ENCODE measurements around the gene BBX. TPM values are rescaled to one million over a fixed set of nuclear protein-coding genes. Genes with fewer than 3 reads are reported as not detected.
A peak's percentile ranks its signal among the peaks of the same experiment; 100 is the strongest.

BBX gene
- total RNA-seq, 1 donor from 2014 or later, result 28.6 TPM

DNA sequence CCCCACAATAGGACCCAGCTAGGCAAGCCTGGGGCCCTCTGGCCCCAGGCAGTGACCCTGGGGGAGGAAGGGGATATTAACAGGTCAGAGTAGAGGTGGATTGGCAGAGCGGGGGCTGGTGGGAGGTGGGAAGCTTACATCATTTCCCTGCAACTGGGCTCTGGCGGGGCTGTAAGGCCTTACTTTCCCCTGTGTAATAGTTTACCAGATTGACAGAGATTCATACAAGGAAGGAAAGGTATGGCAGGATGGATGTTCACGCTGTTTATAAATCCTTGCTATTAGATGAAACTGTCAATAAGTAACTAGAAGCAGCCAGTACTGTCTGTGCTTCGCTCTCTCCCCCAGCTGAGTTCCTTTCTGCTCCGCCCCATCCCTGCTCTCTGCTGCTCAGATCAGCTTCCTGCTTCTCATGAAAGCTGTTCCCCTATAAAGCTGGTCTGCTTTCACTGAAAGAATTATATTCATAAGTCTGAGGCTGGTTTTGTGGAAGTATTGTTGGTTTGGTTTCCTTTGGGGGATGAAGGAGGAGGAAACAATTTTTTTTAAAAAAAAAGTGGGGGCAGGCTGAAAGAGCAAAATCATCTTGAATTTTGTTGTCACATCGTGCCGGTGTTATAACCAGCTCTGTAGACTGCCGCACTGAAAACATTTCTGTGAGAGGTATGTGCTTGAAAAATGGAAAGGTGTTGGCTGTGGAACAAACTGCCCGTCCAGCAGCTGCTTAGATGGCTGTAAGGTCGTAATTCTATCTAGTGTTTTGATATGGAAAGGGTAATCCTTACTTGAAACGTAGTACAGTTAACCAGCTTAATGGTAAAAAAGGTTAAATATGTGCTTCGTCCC is 76.4 kb downstream of the BBX start:
- peak; percentile 66 to 82 for DNase-seq (ENCODE audit: low read depth in 2 of 2)

DNA sequence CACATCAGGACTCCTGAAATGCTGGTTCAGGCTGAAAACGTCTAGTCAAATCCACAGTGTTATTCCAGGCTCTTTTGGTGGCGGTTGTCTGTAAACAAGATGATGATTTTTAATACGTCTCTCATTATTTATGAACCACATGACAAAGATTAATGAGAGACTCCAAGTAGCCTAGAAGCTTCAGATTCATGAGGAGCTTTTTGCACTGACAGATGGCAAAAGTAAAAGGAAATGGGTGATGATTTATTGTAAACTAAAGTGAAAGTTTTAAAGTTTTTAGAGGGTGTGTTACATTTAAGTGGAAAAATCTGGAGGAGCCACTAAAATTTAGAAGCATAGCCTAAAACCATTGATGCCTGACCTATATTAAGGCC is 77.0 kb downstream of the BBX start:
- DNase-seq (ENCODE audit: low read depth in 2 of 2), result peak in 1 of 2 donors; percentile 45

DNA sequence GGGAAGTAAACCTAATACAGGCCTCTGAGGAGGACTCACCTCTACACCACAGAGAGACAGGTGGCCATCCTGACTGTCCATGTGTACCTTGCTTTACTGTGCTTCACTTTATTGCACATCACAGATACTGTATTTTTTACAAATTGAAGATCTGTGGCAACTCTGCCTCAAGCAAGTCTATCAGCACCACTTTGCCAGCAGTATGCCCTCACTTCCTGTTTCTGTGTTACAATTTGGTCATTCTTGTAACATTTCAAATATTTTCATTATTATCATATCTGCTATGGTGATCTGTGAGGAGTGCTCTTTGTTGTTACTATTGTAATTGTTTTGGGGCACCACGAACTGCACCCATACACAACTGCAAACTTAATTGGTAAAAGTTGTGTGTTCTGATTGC is 78.0 kb downstream of the BBX start:
- peak in 1 of 2 donors; percentile 16 for DNase-seq (ENCODE audit: low read depth in 2 of 2)

DNA sequence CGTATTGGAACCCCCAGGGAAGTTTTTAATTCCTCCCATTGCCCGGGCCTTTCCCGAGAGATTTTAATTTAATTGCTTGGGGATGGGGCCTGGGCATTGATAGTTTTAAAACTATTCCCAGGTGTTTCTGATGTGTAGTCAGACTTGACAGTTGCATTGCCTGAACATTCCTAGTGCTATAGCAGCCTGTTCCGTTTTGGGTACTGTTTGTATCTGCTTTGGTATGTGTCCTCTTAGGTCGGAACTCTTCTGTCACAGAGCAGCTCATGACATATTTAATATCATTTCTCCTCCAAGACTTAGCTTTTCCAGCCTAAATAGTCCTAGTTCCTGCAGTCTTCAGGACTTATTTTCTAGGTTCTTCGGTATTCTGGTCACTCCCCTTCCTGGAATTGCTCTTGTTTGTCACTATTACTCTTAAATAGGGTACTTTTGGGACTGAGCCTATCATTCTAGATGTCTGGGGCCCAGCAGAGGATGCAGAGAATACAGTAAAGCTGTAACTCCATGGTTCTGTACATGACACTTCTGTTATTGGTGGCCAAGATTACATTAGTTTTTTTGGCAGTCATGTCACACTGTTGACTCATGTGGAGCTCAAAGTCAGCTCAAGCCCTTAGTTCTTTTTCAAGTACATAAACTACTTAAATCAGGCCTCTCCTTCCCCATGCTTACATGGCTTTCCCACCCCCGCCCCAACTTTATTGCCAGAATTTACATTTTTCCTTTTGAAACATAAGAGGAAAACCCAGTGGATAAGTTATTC is 81.5 kb downstream of the BBX start:
- DNase-seq (ENCODE audit: low read depth in 2 of 2), result peak in 1 of 2 donors; percentile 11

- no peak for DNase-seq (ENCODE audit: low read depth in 2 of 2)
Observed at GRCh38 chr3:107611775-107612469, 89.2 kb downstream of the BBX start.

- no peak for DNase-seq (ENCODE audit: low read depth in 2 of 2)
Observed at GRCh38 chr3:107612664-107613084, 89.9 kb downstream of the BBX start.

- DNase-seq (ENCODE audit: low read depth in 2 of 2), result peak in 1 of 2 donors; percentile 39
Observed at GRCh38 chr3:107619549-107619948, 96.8 kb downstream of the BBX start.

- no peak for DNase-seq (ENCODE audit: low read depth in 2 of 2)
Observed at GRCh38 chr3:107620534-107620933, 97.8 kb downstream of the BBX start.

GRCh38 chr3:107621465-107621864 is 98.7 kb downstream of the BBX start:
- no peak for DNase-seq (ENCODE audit: low read depth in 2 of 2)

DNA sequence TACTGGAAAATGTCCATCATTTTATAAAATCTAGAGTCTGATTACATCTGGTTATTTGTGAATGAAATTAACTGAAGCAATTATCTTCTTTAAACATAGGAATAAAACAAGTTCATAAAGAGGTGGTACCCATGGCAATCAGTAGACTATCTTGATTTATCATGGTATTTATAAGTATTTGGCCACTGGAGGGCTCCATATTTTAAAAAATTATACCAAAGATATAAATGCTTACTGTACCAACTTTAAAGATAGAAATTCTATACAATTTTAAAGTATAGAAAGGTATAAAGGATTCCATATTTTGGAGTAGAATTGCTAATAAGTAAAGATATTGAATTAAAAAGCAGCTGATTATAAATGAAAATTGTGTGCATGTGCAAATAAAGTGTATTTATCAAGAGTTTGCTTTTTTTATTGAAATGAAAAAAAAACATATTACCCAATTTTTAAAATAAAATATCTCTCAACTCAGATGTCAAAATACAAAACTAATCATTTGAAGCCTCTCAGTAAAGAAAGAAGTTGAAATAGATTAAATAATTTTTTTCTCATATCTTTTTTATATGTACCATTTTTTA is 105.3 kb downstream of the BBX start:
- DNase-seq (ENCODE audit: low read depth in 2 of 2), result peak in 1 of 2 donors; percentile 5

- no peak for DNase-seq (ENCODE audit: low read depth in 2 of 2)
Observed at GRCh38 chr3:107629566-107629965, 106.8 kb downstream of the BBX start.

- no peak for DNase-seq (ENCODE audit: low read depth in 2 of 2)
Observed at GRCh38 chr3:107630779-107631178, 108.0 kb downstream of the BBX start.

DNA sequence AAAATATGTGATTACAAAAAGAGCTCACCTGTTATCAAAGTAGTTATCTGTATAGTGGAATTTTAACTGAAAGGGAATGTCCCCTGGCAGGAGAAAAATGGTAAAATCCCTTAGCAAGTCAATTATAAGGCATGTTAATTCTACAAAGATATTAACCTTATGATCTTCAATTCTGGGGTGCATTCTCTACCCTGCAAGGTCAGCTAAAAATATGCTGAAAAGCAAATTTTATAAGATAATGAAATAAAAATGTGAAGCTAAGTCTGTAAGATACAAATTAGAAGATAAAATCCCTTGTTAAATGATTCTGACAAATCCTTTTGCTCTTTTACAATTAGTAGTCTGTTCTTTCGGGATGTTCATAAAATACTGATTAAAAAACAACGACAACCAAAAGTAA is 109.8 kb downstream of the BBX start:
- no peak for DNase-seq (ENCODE audit: low read depth in 2 of 2)

- DNase-seq (ENCODE audit: low read depth in 2 of 2), result peak in 1 of 2 donors; percentile 45
Observed at GRCh38 chr3:107633327-107634098, 110.8 kb downstream of the BBX start.

DNA sequence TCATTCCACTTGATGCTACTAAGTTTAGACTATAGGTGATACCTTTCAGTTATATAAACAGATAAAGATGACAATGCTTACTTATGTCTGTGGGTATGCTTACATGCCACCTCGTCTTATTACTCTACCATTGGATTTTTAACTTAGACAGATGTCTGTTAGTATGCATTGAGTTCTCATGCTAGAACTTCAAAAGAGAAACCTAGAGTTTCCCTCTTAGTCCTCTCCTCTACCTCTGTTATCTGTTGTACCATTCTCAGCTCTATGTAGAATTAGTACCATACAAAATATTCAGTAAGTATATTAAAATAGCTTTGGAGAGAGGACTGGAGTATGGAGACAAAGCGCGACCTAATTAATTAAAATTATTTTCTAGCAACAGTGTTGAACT is 111.3 kb downstream of the BBX start:
- no peak for DNase-seq (ENCODE audit: low read depth in 2 of 2)

DNA sequence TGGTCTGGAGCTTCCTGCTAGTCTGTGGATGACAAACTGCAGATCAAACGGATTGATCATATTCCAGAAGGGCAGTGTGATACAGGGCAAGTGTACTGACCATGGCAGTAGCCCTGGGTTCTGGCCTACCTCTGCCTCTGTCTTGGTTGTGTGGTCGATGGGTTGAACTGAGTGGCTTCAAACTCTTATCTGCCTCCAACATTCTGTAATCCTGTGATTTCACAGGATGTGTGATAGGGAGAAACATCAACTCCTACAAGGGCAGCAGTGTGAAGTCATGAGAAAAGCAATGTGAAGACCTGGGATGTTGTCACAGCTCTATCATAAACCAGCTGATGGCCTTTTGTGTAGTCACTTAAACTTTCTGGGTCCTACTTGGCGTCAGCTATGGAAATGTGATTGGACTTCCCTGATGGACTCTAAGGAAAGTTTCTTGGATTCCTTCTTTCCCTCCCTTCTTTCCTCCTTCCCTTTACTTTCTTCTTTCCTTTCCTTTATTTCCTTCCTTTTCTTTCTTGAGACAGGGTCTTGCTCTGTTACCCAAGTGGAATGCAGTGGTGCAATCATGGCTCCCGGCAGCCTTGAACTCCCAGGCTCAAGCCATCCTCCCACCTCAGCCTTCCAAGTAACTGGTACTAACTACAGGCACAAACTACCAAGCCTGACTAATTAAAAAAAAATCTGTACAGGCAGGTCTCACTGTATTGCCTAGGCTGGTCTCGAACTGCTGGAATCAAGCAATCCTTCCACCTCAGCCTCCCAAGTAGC is 114.8 kb downstream of the BBX start:
- no peak for DNase-seq (ENCODE audit: low read depth in 2 of 2)

DNA sequence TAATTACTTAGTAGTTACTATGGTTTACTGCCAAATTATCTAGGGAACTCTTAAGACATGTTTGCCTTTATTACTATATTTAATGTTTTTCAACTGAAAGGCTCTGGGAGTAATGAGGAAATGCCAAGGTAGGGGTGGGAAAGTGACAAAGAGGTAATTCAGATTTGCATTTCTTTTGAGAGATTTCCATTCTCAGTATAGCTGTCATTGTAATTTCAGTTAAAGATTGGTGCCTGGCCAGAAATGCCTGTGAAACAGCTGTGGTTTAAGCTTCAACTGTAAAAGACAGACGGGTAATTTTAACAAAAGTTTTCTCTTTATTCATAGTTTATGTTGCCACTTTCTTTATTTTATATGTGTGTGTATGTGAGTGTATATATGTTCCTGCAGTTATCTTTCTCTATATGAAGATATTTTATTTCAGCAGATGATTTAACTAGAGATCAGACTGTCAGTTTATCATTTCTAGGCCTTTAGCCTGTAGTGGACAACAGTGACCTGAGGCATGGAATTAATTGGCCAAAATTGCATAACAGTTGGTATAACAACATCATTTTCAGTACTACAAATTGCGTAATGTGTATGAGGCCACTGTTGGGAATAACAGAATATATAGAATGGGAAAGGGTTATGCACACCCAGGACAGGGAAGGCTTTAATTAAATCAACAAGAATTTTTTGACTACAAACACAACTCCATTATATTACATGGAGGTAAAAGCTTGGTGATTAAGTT is 119.0 kb downstream of the BBX start:
- DNase-seq (ENCODE audit: low read depth in 2 of 2), result no peak

DNA sequence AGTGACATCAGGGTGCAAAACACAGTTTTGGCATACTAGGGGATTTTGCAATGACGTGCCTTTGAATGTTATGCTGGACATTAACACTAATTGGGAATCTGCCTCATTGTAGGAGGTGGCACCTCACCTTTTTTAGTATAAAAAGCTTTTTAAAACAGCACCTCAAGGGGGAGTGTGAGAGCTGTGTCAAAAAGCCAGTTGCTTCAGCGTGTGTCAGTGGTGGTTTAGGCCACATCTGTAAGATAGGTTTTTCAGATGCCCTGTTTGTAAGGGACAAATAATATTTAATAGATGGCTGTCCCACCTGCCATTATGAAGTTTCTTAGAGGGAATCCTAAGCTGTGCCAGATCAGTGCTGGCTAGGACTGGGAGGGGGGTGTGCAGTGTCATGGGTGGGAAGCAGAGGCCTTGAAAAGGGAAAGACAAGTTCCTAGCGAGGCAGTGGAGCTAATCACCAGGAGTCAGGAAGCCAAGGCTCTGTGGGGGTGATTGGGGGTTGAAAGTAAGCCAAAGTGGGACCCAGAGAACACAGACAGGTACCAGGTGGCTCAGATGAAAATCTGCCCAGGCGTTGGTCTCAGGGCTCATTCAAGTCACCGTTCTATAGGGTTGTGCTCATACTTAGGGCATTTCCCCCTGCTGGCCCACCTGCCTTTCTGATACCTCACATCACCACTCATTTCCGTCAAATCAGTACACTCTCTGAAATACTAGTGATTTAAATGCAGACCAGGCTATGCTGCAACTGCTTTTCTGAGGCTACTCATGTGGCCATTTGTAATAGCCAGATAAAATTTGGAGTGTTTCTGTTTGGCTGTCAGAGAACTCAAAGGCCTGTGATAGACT is 120.5 kb downstream of the BBX start:
- no peak for DNase-seq (ENCODE audit: low read depth in 2 of 2)

GRCh38 chr3:107644631-107645030 is 121.9 kb downstream of the BBX start:
- peak in 1 of 2 donors; percentile 46 for DNase-seq (ENCODE audit: low read depth in 2 of 2)
